Posterior cingulate gyrus (tissue), 11 donors: ENCODE data around the gene FNDC7.
"Not testable (repeated sequence)": the region's sequence is repeated elsewhere in the genome, so short reads cannot be mapped to it uniquely, and the experiment has no call there.

ENCODE experiments used
- DNase-seq, 10 donors: peaks; one replicate each; pipeline versions ENCODE4 v3.0.0 to v3.0.0-alpha.2; 2020 to 2021; ENCODE audit warnings: mixed read lengths in 3 of 10
- intact Hi-C: fragments of 100-400 bp; cut with DNase I; formaldehyde crosslinking; loops from one replicate; pipeline ENCODE4 v1.15.1; 2023

FNDC7 gene

GRCh38 chr1:108728327-108728923 lies 15.7 kb downstream of the FNDC7 start:
- no peak for DNase-seq
- intact Hi-C loops, result no loop called here

- DNase-seq, result no peak
- intact Hi-C loops, result no loop called here
Observed at GRCh38 chr1:108729481-108729880, 16.8 kb downstream of the FNDC7 start.

- intact Hi-C loops, result no loop called here
- no peak for DNase-seq
Observed at GRCh38 chr1:108732398-108732797, 19.7 kb downstream of the FNDC7 start.

- intact Hi-C loops, result no loop called here
- DNase-seq, result peak in 1 of 10 donors; percentile 24
Observed at GRCh38 chr1:108734171-108734865, 21.6 kb downstream of the FNDC7 start.

GRCh38 chr1:108742253-108742652 lies 29.5 kb downstream of the FNDC7 start:
- peak in 4 of 10 donors; percentile 25 to 81 (median 46) for DNase-seq
- intact Hi-C loops, result no loop called here

GRCh38 chr1:108745980-108746381 lies 33.3 kb downstream of the FNDC7 start:
- intact Hi-C loops, result loop anchor here (2.0 to 5.0 kb wide), 4 partner anchors 53 to 153 kb away; partner anchors contain the start of genes GPSM2 and PRPF38B

GRCh38 chr1:108746382-108747170 lies 33.9 kb downstream of the FNDC7 start, which contains the start of gene STXBP3:
TSS of gene STXBP3 (plus strand) at chr1:108746674. CDS start at chr1:108746738, 64 bp downstream.
- intact Hi-C loops, result loop anchor here (2.0 to 5.0 kb wide), 4 partner anchors 54 to 152 kb away; partner anchors contain the start of genes GPSM2 and PRPF38B
- DNase-seq, result peak; percentile 97 to 100 (median 99)

More at GRCh38 chr1:108745980-108746381, 33.3 kb downstream of the FNDC7 start:
- DNase-seq, result no peak

- intact Hi-C loops, result loop anchor here (2.0 to 5.0 kb wide), 4 partner anchors 55 to 151 kb away; partner anchors contain the start of genes GPSM2 and PRPF38B
- peak; percentile 38 to 95 (median 70) for DNase-seq
Observed at GRCh38 chr1:108747171-108747850, 34.6 kb downstream of the FNDC7 start.

GRCh38 chr1:108747898-108748297 lies 35.2 kb downstream of the FNDC7 start:
- intact Hi-C loops, result loop anchor here (2.0 to 5.0 kb wide), 4 partner anchors 55 to 151 kb away; partner anchors contain the start of genes GPSM2 and PRPF38B
- no peak for DNase-seq

- intact Hi-C loops, result loop anchor here (5.0 kb wide), 2 partner anchors 68 to 128 kb away; partner anchors contain the start of gene GPSM2
- no peak for DNase-seq
Observed at GRCh38 chr1:108749081-108749480, 36.4 kb downstream of the FNDC7 start.

- intact Hi-C loops, result no loop called here
- no peak for DNase-seq
Observed at GRCh38 chr1:108750476-108751181, 37.9 kb downstream of the FNDC7 start.

GRCh38 chr1:108753363-108753762 lies 40.7 kb downstream of the FNDC7 start:
- intact Hi-C loops, result no loop called here
- no peak for DNase-seq

GRCh38 chr1:108758796-108759195 lies 46.1 kb downstream of the FNDC7 start:
- no peak for DNase-seq
- intact Hi-C loops, result no loop called here

GRCh38 chr1:108767115-108767514 lies 54.4 kb downstream of the FNDC7 start:
- DNase-seq, result no peak
- intact Hi-C loops, result no loop called here

- intact Hi-C loops, result no loop called here
- DNase-seq, result no peak
Observed at GRCh38 chr1:108767708-108768107, 55.0 kb downstream of the FNDC7 start.

- no peak for DNase-seq
- intact Hi-C loops, result no loop called here
Observed at GRCh38 chr1:108777839-108778238, 65.1 kb downstream of the FNDC7 start.

- intact Hi-C loops, result no loop called here
- DNase-seq, result no peak
Observed at GRCh38 chr1:108779455-108779854, 66.7 kb downstream of the FNDC7 start.

GRCh38 chr1:108780937-108781574 lies 68.3 kb downstream of the FNDC7 start:
- DNase-seq, result no peak
- intact Hi-C loops, result no loop called here

- DNase-seq, intact Hi-C loops: not testable (repeated sequence)
Observed at GRCh38 chr1:108781575-108781944, 68.9 kb downstream of the FNDC7 start.
